Activated T-helper 2 cell treated with anti-CD3 and anti-CD28 coated beads, Interferon-gamma antibody, Interleukin-2, Interleukin-4, amounts not matched to agents 10 μg/mL and 5 μg/mL and 100 μg/mL, durations not matched to agents 14 hours and 24 hours and 36 hours (primary cell): ENCODE results near the gene OR6C2. TPM values are rescaled to one million over a fixed set of nuclear protein-coding genes. Genes with fewer than 3 reads are reported as not detected.

Source experiments
- DNase-seq: peaks from one replicate; pipeline ENCODE4 v3.0.0; 2021; ENCODE audit warnings: low spot score
- H3K27ac Mint-ChIP-seq: one replicate; pipeline ENCODE4 v1.8.0; 2021; ENCODE audit warnings: mixed read lengths
- H3K27me3 Mint-ChIP-seq: one replicate; pipeline ENCODE4 v1.8.0; 2021; ENCODE audit warnings: low read depth, mixed read lengths
- H3K36me3 Mint-ChIP-seq: one replicate; pipeline ENCODE4 v1.8.0; 2021; ENCODE audit warnings: low read depth, mixed read lengths
- H3K4me1 Mint-ChIP-seq: one replicate; pipeline ENCODE4 v1.8.0; 2021; ENCODE audit warnings: low read depth, mixed read lengths
- H3K4me3 Mint-ChIP-seq: one replicate; pipeline ENCODE4 v1.8.0; 2021; ENCODE audit warnings: low read depth, mild to moderate bottlenecking, moderate library complexity, mixed read lengths
- H3K9me3 Mint-ChIP-seq: one replicate; pipeline ENCODE4 v1.8.0; 2021; ENCODE audit warnings: mixed read lengths
- intact Hi-C: fragments of 100-400 bp; cut with micrococcal nuclease; formaldehyde crosslinking; loops from one replicate; pipeline ENCODE4 v1.15.1; 2023
- total RNA-seq: library from RNA; stranded (reverse); gene quantifications from 2 replicates; pipeline ENCODE4 v1.2.3, GENCODE V29; 2022

Gene OR6C2
- total RNA-seq, 1 donor from 2014 or later, result not detected

GRCh38 chr12:55495490-55495889, 51.6 kb downstream of the OR6C2 start:
- intact Hi-C loops, result no loop called here
- no peak overlapping the region for H3K4me3 Mint-ChIP-seq
- peaks cover 3% of the 10 kb centered on the region for H3K4me1 Mint-ChIP-seq
- no peaks in the 10 kb centered on the region for H3K36me3 Mint-ChIP-seq
- DNase-seq, result no peak
- peaks cover 8% of the 10 kb centered on the region for H3K27me3 Mint-ChIP-seq
- H3K9me3 Mint-ChIP-seq, result no peaks in the 10 kb centered on the region
- no peak overlapping the region for H3K27ac Mint-ChIP-seq

- intact Hi-C loops, result no loop called here
- Mint-ChIP-seq H3K4me3 (no peak overlapping the region), H3K27me3 (peaks cover 8% of the 10 kb centered on the region), H3K36me3 (no peaks in the 10 kb centered on the region), H3K27ac (no peak overlapping the region), H3K4me1 (peaks cover 3% of the 10 kb centered on the region), H3K9me3 (no peaks in the 10 kb centered on the region)
- DNase-seq, result no peak
Observed at GRCh38 chr12:55499231-55499630, 55.4 kb downstream of the OR6C2 start.

DNA sequence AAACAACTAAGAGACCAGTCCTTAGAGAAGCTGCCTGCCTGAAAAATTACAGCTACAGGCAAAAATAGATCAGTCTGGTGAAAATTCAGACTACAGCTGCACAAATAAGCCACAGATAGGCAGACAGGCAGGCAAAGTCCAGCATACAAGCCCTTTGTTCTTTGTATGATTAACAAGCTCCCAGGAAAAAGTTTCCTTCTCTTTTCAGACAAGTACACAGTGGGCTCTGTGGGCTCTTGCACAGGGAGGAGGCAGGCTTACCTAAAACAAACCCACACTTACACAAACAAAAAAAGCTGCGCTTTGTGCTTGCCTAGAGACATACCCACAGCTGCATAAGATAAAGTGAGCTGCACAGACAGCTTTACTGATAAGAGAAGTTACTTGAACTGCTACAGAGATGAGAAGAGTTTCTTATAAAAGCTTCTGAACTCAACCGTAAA, 56.0 kb downstream of the OR6C2 start:
- peaks cover 8% of the 10 kb centered on the region for H3K27me3 Mint-ChIP-seq
- no peaks in the 10 kb centered on the region for H3K9me3 Mint-ChIP-seq
- peaks cover 3% of the 10 kb centered on the region for H3K4me1 Mint-ChIP-seq
- intact Hi-C loops, result no loop called here
- H3K27ac Mint-ChIP-seq, result no peak overlapping the region
- no peak overlapping the region for H3K4me3 Mint-ChIP-seq
- no peak for DNase-seq
- no peaks in the 10 kb centered on the region for H3K36me3 Mint-ChIP-seq

DNA sequence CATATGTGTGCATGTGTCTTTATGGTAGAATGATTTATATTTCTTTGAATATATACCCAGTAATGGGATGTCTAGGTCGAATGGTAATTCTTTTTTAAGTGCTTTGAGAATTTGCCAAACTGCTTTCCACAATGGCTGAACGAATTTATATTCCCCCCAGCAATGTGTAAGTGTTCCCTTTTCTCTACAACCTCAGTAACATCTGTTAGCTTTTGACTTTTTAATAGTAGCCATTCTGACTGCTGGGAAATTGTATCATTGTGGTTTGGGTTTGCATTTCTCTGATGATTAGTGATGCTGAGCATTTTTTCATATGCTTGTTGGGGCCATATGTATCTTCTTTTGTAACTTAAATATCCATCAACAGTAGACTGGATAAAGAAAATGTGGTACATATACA, 57.7 kb downstream of the OR6C2 start:
- no peak for DNase-seq
- H3K4me1 Mint-ChIP-seq, result peaks cover 3% of the 10 kb centered on the region
- no peaks in the 10 kb centered on the region for H3K9me3 Mint-ChIP-seq
- intact Hi-C loops, result no loop called here
- H3K27ac Mint-ChIP-seq, result no peak overlapping the region
- no peaks in the 10 kb centered on the region for H3K36me3 Mint-ChIP-seq
- H3K27me3 Mint-ChIP-seq, result peaks cover 5% of the 10 kb centered on the region
- no peak overlapping the region for H3K4me3 Mint-ChIP-seq

Other genes with a start within 250 kb of the OR6C2 start
- gene OR10A7, start 223.1 kb upstream of the OR6C2 start, total RNA-seq, result not detected in 2 replicates
- not detected in 2 replicates for gene OR6C74, start 199.5 kb upstream of the OR6C2 start, total RNA-seq
- not detected in 2 replicates for gene OR6C6, start 147.5 kb upstream of the OR6C2 start, total RNA-seq
- gene OR6C1, start 129.7 kb upstream of the OR6C2 start, total RNA-seq, result not detected in 2 replicates
- gene OR6C3, start 113.3 kb upstream of the OR6C2 start, total RNA-seq, result not detected in 2 replicates
- not detected in 2 replicates for gene OR6C75, start 81.1 kb upstream of the OR6C2 start, total RNA-seq
- not detected in 2 replicates for gene OR6C65, start 43.5 kb upstream of the OR6C2 start, total RNA-seq
- not detected in 2 replicates for gene OR6C76, start 17.8 kb upstream of the OR6C2 start, total RNA-seq
- gene OR6C70, start 26.1 kb downstream of the OR6C2 start, total RNA-seq, result 0.32 TPM in 1 of 2 replicates, not detected in the other
- not detected in 2 replicates for gene OR6C68, start 48.3 kb downstream of the OR6C2 start, total RNA-seq
- gene OR6C4, start 105.5 kb downstream of the OR6C2 start, total RNA-seq, result not detected in 2 replicates
- gene OR2AP1, start 128.4 kb downstream of the OR6C2 start, total RNA-seq, result 0.11 TPM in 1 of 2 replicates, not detected in the other
- not detected in 2 replicates for gene OR10P1, start 192.8 kb downstream of the OR6C2 start, total RNA-seq